ENCODE measurements around the gene SLC2A13.
"Not testable (repeated sequence)": the region's sequence is repeated elsewhere in the genome, so short reads cannot be mapped to it uniquely, and the experiment has no call there.

Gene SLC2A13

GRCh38 chr12:39763890-39764169, 342.1 kb downstream of the SLC2A13 start:
- DNase-seq, result no peak

GRCh38 chr12:39763071-39763889, 342.6 kb downstream of the SLC2A13 start:
- DNase-seq, result no peak

DNA sequence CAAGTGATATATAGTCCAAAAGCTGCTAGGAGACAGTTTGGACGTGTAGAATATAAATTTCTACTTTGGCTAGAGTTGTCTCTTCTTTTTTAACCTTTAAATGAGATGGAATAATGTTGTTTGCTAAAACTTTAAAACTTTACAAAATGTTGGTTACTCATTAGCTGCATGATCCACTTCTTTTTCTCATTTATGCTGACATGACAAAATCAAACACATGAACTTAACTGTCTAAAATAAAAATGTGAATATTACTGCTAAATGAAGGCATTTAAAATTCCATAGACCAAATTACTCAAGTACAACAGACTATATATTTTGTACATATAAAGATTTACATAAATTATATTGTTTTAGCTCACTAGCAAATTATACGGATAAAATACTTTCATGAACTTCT, 350.4 kb downstream of the SLC2A13 start:
- DNase-seq, result no peak

DNA sequence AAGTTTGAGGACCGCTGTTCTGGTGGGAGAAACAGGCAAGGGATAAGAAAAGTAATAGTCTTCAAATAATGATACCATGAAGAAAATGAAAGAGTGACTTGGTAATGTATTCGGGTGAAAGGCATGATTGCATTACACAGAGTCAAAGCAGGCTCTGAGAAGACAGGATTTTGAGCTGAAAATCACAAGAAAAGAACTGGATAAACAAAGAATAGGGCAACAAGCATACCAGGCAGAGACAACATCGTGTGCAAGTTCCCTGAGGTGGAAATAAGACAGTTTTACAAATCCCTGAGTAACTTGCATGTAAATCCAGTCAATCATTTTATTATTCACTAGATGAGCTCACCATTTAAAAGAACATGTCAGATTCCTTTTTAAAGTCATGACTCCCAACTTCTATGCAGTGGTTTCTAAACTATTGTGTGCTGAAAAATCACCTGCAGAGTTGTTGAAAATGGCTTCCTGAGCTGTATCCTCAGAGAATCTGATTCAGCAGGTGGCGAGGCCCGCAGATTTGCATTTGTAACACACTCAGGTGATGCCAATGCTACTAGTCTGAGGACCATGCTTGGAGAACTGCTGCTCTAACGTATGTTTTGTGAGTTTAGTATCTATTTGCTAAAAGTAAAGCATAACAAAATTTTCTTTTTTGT, 353.3 kb downstream of the SLC2A13 start:
- DNase-seq, result no peak

DNA sequence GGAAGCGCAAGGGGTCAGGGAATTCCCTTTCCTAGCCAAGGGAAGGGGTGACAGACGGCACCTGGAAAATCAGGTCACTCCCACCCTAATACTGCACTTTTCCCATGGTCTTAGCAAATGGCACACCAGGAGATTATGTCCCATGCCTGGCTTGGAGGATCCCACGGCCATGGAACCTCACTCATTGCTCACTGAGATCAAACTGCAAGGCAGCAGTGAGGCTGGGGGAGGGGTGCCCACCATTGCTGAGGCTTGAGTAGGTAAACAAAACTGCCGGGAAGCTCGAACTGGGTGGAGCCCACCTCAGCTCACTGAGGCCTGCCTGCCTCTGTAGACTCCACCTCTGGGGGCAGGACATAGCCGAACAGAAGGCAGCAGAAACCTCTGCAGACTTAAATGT, 359.7 kb downstream of the SLC2A13 start:
- DNase-seq, result not testable (repeated sequence)

DNA sequence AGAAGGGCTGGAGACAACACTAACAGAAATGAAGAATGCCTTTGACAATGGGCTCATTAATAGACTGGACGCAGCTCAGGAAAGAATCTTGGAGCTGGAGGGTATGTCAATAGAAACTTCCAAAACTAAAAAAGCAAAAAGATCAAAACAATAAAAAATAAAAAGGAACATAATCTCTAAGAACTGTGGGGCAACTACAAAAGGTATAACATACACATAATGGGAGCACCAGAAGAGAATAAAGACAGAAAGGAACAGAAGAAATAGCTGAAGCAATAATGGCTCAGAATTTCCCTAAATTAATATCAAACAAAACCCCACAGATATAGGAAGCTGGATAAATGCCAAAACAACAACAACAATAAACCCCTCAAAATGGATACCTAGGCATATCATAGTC, 362.2 kb downstream of the SLC2A13 start:
- no peak for DNase-seq

GRCh38 chr12:39736406-39736805, 369.5 kb downstream of the SLC2A13 start:
- DNase-seq, result no peak

DNA sequence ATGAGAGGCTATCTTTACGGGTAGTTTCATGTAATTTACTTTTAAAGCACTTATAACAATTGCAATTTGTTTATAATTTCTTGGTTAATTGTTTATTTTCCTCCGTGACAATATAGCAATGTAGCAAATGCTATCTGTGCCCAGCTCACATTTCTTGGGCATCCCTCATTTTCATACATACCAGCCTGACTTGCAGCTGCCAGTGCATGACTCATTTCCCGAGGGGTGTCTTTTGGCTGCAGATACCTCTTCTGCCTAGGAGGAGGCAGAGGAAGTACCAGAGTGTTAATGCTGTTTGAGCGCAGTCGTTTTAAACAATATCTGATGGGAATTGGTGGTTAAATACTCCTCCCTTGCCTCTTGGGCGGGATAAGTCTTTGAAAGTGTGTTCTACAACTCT, 382.1 kb downstream of the SLC2A13 start:
- DNase-seq, result no peak

- no peak for DNase-seq
Observed at GRCh38 chr12:39722504-39722903, 383.4 kb downstream of the SLC2A13 start.

DNA sequence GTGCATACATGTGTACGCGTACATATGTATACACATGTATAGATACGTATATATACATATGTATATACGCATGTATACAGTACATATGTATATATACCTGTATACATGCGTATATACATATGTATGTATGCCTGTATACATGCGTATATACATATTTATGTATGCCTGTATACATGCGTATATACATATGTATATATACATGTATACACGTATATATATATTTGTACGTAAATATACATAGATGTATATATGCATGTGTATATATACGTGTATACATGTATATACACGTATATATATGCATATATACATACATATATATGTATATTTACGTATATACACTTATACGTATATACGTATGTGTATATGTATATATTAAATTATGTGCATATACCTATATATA, 392.3 kb downstream of the SLC2A13 start:
- DNase-seq, result no peak

- no peak for DNase-seq
Observed at GRCh38 chr12:39712334-39712733, 393.5 kb downstream of the SLC2A13 start.
